ENCODE results near the gene FAM83D.

DNA sequence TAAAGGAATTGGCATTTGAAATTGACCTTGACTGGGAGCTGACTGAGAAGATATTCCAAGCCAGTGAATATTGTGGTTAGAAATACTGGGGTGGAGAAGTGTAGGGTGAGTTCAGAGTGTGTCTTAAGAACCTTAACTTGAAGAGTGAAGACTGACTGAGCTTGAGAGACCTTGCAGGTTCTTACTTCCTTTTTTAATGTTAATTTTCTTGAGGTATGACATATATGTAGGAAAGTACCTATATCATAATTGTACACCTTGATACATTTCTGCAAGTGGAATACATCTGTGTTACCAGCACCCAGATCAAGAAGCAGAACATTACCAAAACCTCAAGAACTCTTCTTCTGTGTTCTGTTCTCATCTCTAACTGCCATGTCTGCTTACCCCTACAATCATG lies 46.9 kb downstream of the FAM83D start:
- TF ChIP-seq RAD21 (IDR thresholded peaks at IDR 0.05; ENCODE audit: low read depth) (no peak), EGR1 (IDR thresholded peaks at IDR 0.05) (no peak), CEBPB (IDR thresholded peaks at IDR 0.05) (no peak), FOXM1 (IDR thresholded peaks at IDR 0.05; ENCODE audit: borderline replicate concordance, low read depth) (no peak), EP300 (IDR thresholded peaks at IDR 0.05; ENCODE audit: borderline replicate concordance) (no peak), YY1 (IDR thresholded peaks at IDR 0.05; ENCODE audit: low read depth) (no peak)
- TF ChIP-seq, protein P1, sequence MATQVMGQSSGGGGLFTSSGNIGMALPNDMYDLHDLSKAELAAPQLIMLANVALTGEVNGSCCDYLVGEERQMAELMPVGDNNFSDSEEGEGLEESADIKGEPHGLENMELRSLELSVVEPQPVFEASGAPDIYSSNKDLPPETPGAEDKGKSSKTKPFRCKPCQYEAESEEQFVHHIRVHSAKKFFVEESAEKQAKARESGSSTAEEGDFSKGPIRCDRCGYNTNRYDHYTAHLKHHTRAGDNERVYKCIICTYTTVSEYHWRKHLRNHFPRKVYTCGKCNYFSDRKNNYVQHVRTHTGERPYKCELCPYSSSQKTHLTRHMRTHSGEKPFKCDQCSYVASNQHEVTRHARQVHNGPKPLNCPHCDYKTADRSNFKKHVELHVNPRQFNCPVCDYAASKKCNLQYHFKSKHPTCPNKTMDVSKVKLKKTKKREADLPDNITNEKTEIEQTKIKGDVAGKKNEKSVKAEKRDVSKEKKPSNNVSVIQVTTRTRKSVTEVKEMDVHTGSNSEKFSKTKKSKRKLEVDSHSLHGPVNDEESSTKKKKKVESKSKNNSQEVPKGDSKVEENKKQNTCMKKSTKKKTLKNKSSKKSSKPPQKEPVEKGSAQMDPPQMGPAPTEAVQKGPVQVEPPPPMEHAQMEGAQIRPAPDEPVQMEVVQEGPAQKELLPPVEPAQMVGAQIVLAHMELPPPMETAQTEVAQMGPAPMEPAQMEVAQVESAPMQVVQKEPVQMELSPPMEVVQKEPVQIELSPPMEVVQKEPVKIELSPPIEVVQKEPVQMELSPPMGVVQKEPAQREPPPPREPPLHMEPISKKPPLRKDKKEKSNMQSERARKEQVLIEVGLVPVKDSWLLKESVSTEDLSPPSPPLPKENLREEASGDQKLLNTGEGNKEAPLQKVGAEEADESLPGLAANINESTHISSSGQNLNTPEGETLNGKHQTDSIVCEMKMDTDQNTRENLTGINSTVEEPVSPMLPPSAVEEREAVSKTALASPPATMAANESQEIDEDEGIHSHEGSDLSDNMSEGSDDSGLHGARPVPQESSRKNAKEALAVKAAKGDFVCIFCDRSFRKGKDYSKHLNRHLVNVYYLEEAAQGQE (IDR thresholded peaks at IDR 0.05; ENCODE audit: low read depth), result no peak

Data from Ishikawa (cell line).